Midbrain (tissue), 1 donor: ENCODE results near the gene LEKR1.
A peak's percentile ranks its signal among the peaks of the same experiment; 100 is the strongest.
"Not testable (repeated sequence)": the region's sequence is repeated elsewhere in the genome, so short reads cannot be mapped to it uniquely, and the experiment has no call there.

ENCODE experiments used
- DNase-seq: peaks from one replicate; lab custom pipeline; 2025; lab: John Stamatoyannopoulos, UW

Gene LEKR1

DNA sequence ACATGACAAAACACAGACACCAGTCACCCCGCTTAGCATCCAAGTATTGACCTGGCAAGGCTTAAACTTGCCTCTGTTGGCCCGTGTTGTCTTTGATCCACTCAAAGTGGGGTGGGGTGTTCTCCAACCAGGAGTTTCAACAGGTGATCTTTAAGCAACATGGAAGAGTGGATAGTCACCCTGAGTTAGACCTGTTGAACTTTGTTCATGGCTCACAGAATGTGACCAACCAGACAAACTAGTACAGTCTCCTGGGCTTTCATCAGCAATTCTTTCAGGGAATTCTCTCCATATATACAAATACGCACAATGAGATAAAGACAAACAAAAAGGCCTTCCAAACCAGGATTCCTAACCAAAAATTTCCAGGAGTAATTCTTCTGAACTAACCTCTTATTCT, 11.9 kb downstream of the LEKR1 start:
- DNase-seq: no peak

DNA sequence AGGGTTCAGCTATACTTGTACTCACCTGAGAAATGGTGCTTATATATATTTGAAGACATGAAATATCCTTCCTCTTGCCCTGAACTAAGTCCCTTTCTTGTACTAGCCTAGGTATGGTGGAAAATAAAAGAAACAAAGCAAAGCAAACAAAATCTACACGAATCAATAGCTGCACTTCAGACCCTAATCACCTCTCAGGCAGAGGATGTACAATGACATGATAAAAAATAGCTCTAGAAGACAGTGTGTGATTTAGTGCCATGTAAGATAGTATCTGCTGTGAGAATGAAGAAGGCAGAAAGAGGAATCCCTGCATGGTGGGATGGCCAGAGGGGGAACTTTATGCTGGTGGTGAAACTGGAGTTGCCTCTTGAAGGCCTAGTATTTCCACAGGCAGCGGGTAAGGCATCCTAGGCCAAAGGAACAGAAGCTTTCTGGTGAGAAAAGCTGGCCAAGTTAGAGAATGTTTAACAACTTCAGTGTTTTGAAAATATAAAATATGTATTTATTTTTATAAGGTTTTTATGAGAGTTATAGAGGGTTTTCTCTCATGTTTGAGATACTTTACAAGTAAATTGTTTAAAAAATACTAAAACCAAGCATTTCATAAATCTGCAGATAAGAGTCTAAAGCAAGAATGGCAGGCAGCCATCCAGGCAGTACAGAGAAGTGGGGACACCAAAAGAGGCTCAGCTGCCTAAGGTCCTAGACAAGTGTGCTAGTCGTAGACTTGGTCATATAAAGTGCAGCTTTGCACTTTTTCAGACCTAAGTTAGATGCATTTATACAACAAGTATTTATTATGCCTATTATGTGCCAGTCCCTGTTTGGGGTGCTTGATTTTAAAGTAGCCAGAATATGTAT, 14.9 kb downstream of the LEKR1 start:
- no peak for DNase-seq

DNA sequence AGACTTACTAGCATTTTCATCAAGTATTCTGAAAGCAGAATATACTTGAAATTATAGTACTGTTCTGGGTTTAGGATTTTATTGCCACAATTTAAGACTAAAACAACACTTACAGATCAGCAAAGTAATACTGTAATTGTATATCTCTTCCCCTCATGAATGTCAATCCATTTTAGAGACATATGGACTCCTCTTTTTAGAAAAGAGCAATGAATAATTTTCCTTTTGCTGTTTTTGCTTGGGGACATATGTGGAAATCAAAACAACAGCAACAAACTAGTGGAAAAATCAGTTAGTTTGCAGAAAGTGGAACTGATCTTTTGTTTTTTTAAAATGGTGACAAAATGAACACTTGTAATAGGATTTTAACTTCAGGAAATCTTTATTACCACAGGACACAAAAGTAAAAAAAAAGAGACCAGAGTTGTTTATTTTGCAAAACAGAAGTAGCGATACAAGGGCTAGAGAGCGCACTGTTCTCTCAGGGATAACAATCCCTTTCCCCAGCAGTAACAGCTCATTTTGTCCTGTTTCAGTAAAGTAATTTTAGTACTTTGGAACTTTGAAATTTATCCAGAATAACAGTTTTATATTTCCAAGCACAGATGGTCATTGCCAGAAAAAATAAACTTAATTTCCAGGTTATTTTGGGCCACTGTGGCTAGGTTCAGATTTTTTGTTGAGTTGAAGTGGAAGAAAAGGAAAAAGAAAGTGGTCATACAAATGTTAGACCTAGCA, 17.1 kb downstream of the LEKR1 start:
- DNase-seq: no peak

DNA sequence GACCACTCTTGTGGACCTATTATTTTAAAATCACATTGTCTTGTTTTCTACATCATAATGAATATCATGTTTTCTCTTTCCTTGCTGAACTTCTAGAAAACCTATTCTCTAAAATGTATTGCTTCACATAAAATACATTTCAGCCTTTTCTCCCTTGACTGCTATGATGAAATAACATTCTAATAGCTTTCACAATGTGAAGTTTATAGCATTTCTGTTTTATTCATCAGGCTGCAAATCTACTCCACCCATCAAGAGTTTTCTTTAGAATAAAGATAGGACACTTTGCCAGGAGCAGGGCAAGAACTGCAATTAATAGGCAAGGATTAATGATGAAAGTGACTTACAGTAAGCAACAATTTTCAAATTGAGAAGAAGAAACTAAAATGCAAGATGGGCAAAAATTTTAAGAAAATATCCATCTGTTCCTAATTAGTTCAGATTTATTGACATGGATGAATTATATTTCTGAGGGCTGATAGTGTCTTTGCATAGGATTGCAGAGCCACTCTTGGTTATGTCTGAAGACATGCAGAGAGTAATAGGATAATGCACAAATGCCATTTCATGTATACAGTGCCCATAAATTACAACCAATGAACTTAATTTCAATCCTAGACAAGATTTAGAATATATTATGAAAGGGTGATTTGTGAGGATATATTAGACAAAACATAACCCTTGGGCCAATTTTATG, 21.7 kb downstream of the LEKR1 start:
- no peak for DNase-seq

DNA sequence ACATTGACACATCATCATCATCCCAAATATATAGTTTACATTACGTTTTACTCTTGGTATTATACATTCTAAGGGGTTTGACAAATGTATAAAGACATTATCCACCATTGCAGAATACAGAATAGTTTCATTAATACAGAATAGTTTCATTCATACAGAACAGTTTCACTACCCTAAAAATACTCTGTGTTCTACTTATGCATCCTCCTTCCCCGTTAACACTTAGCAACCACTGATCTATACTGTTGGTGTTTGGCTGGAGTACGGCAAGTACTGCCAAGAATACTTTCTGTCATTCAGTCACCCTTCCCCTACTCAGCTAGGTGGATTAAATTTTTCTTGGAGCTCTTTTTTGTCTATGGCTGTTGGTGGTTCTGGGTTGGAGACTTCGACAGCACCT, 33.4 kb downstream of the LEKR1 start:
- DNase-seq: no peak

DNA sequence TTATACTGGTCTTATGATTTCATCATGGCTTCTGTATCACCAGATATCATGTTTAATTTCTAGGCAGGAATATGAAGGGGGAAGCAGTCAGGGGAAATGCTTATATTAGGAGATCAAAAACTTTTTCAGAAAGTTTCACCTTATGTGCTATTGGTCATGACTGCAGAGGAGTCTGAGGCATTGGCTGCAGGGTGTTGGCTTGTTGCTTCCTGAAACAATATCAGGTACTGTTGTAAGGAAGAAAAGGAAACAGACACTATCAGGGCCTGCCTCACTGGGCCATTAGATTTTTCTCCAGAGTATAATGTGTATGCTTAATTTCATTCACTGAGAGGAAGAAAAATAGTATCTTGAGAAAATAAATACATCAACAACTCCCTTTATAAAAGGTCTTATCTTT, 34.7 kb downstream of the LEKR1 start:
- DNase-seq: no peak

DNA sequence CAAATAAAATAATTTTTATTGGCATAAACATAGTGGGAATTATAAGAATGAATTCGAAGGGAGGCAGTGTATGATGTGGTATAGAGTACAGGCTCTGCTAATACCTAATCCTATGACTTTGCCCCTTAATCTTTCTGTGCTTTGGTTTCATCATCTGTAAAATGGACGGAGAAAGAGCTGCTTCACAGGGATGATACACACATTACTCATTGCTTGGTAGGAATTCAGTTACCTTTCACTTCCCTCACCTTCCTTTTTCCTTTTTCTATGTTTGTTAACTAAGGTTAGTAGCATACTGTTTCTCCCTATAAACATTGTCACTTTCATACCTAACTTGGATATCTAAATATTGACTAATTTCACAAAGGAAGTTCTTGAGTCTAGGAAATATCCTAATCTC, 36.2 kb downstream of the LEKR1 start:
- DNase-seq: no peak

DNA sequence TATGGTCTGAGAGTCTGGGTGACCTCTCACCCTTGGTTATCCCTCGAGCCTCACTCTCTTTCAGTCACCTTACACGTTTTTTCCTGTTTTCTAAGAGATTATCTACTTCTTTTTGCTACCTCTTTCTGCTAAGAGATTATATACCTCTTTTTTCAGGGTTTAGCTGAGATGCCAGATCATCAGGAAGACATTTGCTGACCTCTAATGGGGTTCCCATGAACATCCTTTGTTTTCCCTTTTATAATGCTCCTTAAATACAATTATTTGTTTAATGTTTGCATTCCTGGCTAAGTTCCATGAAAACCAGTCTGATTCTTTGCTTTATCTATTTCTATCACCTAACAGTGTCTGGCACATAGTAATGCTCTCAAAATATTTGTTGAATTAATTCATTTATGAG, 39.6 kb downstream of the LEKR1 start:
- no peak for DNase-seq

DNA sequence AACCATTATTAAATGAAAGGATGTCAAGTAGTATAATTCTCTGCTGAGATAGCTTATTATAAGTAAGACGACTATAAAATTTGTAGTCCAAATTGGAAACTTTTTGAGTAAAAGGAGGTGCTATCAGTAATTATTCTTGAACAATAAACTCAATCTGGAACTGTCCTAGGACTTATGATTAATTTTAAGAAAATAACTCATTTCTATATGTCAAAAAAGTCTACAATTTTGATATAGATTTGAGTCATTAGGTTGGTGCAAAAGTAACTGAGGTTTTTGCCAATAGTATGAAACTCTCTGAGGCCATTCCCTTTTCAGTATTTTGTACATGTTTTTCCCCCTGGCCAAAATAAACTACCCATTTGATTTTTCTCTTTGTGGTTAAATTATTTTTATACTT, 41.0 kb downstream of the LEKR1 start:
- DNase-seq: no peak

DNA sequence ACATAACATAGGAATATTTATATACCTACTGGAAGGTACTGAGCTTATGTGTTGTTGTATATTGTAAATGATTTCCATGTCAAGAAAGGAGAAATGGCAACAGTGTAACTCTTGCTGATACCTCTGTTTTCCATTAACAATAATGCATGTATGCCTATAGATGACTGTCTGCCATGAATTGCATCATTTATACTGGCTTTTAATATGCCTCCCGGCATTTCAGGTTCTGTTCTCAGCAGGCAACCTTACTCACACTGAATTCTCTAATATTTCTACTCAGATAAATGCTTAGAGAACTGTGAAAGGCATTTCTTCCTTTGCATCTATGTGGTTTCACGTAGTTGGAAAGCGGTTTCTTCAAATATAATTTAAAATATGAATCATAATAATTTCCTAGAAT, 41.8 kb downstream of the LEKR1 start:
- no peak for DNase-seq

DNA sequence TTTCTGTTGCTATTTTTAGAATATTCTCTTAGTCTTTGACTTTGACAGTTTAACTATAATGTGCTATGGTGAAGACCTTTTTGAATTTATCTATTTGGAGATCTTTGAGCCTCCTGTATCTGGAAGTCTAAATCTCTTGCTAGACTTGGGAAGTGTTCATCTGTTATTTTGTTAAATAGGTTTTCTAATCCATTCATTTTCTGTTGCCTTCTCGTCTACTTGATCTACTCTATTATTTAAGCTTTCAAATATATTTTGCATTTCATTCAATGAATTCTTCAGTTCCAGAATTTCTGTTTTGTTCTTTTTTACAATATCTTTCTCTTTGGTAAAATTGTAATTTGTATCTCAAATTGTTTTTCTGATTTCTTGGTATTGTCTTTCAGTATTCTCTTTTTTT, 47.8 kb downstream of the LEKR1 start:
- DNase-seq: no peak

DNA sequence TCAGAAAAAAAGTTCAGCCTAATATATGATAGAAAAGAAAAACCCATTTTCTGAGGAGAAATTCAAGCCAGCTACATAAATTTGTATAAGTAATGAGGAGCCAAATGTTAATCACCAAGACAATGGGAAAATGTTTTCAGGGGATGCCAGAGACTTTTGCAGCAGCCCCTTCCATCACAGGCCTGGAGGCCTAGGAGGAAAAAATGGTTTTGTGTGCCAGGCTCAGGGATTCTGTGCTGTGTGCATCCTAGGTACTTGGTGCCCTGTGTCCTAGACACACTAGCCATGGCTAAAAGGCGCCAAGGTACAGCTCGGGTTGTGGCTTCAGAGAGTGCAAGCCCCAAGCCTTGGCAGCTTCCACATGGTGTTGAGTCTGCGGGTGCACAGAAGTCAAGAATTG, 53.3 kb downstream of the LEKR1 start:
- DNase-seq: not testable (repeated sequence)

DNA sequence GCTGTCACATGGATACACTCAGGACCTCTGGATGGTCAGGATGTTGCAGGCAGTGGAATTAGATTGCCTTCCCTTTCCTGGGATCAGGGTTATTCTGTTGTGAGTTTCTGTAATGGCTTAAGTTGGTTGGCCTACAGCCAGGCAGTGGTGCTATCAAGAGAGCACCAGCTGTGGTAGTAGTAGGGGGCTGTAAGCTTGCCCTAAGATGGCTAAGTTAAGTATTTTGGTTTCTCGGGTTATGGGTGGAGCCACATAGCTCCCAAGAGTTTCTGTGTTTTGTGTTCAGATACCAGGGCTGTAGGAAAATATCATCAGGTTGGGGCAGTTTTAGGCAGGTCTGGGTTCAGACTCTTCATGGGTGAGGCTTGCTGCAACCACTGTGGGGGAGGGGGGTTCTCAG, 59.6 kb downstream of the LEKR1 start:
- no peak for DNase-seq

DNA sequence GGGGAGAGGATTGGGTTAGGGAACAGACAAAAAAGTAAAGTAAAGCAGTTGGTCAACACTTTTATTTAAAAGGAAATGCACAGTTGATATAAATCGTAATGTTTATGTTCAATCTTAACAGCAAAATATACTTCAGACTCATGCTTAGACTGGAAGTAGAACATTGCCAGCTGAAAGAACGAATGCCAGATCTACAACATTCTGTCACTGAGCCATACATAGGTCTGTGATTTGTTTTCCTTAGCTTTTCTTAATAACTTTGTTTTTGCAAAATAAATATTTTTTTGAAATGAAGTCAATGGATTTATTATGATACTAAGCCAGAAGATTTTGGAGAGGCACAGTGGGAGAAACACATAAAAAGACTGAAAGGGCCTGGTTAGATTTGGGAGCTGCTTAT, 62.0 kb downstream of the LEKR1 start:
- no peak for DNase-seq

DNA sequence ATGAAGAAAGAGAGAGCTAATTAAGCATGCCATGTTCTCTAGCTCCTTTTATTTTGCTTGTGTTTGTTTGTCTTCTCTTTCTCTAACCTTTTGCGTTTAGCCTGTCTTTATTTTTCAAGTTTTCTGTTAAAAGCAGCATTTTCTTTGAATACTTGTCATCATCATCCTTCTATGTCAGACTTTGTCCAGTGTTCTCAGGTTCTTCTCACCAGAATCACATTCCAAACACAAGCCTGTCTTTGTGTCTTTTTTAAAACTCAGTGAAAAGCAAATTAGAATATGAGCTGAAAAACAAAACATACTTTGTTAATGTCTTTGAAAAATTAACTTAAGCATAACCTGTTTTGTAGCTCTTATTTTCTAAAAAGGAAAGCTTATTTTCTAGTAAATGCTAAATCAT, 62.4 kb downstream of the LEKR1 start:
- peak; percentile 8 for DNase-seq

DNA sequence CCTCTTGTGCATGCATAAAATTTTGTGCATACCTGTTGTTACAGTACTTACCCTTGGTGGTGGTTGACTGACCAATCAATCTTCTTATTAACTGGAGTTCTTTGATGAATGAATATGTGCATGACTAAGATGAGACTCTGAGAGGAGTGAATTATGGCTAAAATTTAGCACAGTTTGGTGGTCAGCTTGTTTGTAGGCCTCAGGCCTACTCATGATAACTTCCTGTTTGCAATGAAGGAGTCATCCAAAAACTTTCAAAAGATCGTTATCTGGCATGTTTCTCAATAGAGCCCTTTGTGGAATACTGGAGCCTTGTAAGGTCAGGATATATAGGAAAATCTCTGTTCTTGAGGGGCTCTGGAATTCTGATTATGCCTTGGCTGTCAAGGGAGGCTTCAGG, 66.5 kb downstream of the LEKR1 start:
- no peak for DNase-seq

DNA sequence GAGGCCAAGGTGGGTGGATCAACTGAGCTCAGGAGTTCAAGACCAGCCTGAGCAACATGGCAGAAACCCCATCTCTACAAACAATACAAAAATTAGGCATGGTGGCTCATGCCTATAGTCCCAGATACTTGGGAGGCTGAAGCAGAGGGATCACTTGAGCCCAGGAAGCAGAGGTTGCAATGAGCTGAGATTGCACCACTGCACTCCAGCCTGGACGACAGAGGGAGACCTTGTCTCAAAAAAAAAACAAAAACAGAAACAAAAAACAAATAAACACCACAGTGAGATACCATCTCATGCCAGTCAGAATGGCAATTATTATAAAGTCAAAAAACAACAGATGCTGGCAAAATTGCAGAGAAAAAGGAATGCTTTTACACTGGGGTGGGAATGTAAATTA, 69.2 kb downstream of the LEKR1 start:
- not testable (repeated sequence) for DNase-seq

DNA sequence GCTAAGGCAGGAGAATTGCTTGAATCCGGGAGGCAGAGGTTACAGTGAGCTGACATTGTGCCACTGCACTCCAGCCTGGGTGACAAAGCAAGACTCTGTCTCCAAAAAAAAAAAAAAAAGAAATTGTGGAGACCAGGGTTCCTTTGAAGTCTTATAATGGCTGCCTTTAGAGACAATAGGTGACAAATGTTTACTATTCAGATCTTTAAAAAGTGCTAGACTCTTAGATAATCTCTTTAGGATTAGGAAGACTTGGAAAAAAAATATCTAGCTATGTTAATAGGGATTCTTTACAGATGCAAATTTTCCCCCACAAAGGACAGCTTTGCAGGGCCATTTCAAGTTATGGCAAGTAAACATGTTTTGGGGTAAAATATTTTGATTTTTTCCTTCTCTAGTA, 71.7 kb downstream of the LEKR1 start:
- not testable (repeated sequence) for DNase-seq

DNA sequence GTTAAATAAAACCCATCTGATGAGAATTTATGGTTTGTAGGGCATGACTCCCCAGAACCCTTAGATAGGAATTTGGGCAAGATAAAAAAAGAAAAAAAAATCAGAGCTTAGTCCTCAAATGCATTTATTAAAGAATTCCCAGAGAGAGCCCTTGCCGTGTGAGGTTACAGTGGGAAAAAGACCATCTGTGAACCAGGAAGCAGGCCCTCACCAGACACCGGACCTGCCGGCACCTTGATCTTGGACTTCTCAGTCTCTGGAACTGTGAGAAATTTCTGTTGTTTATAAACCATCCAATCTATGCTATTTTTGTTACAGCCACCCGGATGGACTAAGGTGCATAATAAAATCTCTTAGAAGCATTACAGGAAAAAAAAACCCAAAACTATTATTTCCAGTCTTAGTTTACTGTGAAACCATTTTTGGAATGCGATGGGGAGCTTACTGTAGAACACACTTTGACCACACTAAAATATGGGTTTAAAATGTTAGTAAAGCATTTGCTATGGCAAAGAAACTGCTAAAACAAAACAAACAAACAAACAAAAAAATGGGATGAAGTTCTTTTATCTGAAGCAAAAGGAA, 72.2 kb downstream of the LEKR1 start:
- DNase-seq: no peak

DNA sequence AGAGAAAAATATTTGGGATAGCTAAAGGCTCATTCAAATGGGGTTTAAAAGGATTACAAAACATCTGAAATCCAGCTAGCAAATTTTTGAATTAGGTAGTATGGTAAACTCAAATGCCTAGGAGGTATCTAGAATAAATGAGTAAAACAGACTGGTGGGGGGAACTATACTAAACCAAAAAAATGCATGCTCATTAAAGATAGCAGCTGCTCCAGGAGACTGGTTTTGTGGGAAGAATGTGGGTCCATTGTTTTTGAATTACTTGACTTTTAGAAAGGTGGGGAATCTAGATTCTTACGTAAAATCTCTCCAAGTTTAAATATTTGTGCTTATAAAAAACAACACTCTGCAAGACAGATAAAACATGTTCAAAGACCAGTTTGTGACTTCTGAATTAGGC, 73.8 kb downstream of the LEKR1 start:
- DNase-seq: no peak

DNA sequence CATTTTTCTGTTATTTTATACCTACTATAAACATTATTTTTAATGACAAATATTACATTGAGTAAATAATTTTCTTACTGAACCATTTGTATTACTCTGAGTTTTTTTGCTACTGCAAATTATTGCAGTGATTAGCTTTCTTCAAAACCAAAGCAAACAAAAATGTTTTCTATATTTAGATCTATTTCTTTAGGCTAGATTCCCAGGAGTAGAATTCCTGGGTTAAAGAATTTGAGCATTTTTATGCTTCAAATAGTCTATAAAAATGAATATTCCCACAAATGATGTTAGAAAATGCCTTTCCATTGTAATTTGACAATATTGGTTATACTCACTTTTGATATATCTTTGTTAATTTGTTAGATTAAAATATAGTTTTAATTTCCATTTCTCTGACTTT, 76.8 kb downstream of the LEKR1 start:
- DNase-seq: no peak

DNA sequence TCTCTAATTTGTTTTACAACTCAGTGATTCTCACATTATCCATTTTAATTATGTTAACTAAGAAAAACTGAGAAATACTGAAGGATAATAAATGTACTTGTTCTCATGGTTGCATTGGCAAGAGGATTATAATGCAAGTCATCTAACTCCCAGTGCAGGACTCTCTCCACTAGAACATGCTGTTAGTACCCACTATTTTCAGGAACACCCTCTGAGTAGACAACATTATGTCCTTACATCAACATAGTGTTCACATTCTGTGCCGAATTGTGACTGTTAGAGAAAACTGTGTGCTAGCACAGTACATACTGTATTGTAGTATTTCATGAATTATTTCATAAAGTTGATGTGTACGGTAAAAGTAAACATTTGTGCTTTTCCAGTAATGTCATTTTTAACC, 80.1 kb downstream of the LEKR1 start:
- DNase-seq: no peak

DNA sequence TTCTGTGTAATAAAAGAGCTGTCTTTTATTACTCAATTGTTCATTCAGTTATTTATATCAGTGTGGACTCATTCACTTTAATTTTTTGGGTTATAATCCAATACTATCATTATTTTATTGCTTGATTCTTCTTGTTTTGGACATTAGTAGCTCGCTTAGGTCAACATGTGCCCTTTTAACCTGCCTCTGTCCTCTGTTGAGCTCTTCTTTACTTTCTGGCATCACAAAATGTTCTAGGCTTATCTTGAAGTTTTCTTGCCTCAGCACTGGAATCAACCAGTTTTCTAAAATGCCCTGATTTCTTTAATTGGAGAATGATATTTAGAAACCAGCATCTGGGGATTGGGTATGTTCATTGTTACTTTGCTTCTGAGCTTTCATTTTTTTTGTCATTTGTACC, 82.2 kb downstream of the LEKR1 start:
- DNase-seq: no peak
